Right atrium auricular region (tissue), 2 donors: ENCODE measurements around the gene GSTK1. TPM values are rescaled to one million over a fixed set of nuclear protein-coding genes. Genes with fewer than 3 reads are reported as not detected.

Experiments
- DNase-seq: peaks from one replicate; pipeline ENCODE4 v3.0.0-alpha.2; 2019; ENCODE audit warnings: low spot score
- H3K27ac ChIP-seq, 2 donors: fragments of 200-600 bp; sonication (generic); 1 replicate in 1 of 2; 2 replicates in 1 of 2; pipeline ENCODE4 v1.5.1; 2016 to 2019
- H3K27me3 ChIP-seq, 2 donors: fragments of 200-600 bp; sonication (generic); one replicate each; pipeline versions ENCODE4 v1.5.1 to v1.6.0; 2017 to 2019
- H3K36me3 ChIP-seq: fragments of 200-600 bp; sonication (generic); one replicate; pipeline ENCODE4 v1.5.1; 2016
- H3K4me1 ChIP-seq, 2 donors: fragments of 200-600 bp; sonication (generic); one replicate each; pipeline versions ENCODE4 v1.5.1 to v1.6.0; 2017 to 2019
- H3K4me3 ChIP-seq, 2 donors: fragments of 200-600 bp; sonication (generic); 1 replicate in 1 of 2; 2 replicates in 1 of 2; pipeline ENCODE4 v1.5.1; 2017 to 2019; ENCODE audit warnings: mild to moderate bottlenecking in 1 of 2, moderate library complexity in 1 of 2
- H3K9me3 ChIP-seq, 2 donors: fragments of 200-600 bp; sonication (generic); one replicate each; pipeline ENCODE4 v1.5.1; 2019
- CTCF ChIP-seq, 2 donors: fragments of 200-600 bp; sonication (generic); IDR thresholded peaks; one replicate each; pipeline ENCODE4 v1.5.1; 2019; ENCODE audit warnings: antibody characterized with exemption in 2 of 2
- total RNA-seq, 2 donors: library from RNA; depleted of rRNA; stranded (reverse); fragments of >200 nt; gene quantifications; one replicate each; pipeline ENCODE4 v1.1.0, GENCODE V29; 2016

Gene GSTK1
- total RNA-seq, 2 donors from 2014 or later, result 169 to 270 TPM

- no peak for TF ChIP-seq CTCF (IDR thresholded peaks at IDR 0.05)
- no peaks in the 10 kb centered on the region for H3K27me3 ChIP-seq
- H3K9me3 ChIP-seq, result no peaks in the 10 kb centered on the region
- DNase-seq, result no peak
- peaks cover 82% of the 10 kb centered on the region for H3K36me3 ChIP-seq
- H3K4me1 ChIP-seq, result peaks cover 0 to 29% of the 10 kb centered on the region in 2 donors
- H3K4me3 ChIP-seq, result no peak overlapping the region
- H3K27ac ChIP-seq, result no peak overlapping the region
Measured at GRCh38 chr7:143295870-143296269, 32.6 kb downstream of the GSTK1 start.

DNA sequence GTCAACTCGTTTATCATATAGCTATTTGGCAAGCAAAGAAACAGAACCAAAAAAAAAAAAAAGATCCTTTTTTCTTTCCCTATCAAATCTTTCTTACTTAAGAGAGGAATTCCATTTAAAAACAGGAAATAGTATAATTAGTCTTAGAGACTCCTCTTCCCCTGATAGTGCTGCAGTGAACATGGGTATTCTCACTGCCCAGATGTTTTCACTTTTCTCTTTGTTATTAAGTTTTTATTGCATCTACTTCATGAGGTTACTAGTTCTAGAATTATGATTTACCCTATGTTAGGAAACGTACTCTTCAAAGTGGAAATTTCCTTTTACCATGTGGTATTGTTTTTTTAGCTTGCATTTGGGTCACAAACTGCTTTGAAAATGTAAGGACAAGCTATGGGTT is 33.4 kb downstream of the GSTK1 start:
- no peak for DNase-seq
- no peak for TF ChIP-seq CTCF (IDR thresholded peaks at IDR 0.05)
- peaks cover 0 to 24% of the 10 kb centered on the region in 2 donors for H3K4me1 ChIP-seq
- no peaks in the 10 kb centered on the region for H3K27me3 ChIP-seq
- H3K36me3 ChIP-seq, result peaks cover 90% of the 10 kb centered on the region
- H3K4me3 ChIP-seq, result no peak overlapping the region
- no peaks in the 10 kb centered on the region for H3K9me3 ChIP-seq
- H3K27ac ChIP-seq, result no peak overlapping the region

GRCh38 chr7:143299346-143299745 is 36.1 kb downstream of the GSTK1 start:
- no peaks in the 10 kb centered on the region for H3K9me3 ChIP-seq
- H3K27ac ChIP-seq, result peak overlapping the region in 1 of 2 donors; percentile 4
- no peak for DNase-seq
- peaks cover 91% of the 10 kb centered on the region for H3K36me3 ChIP-seq
- no peak for TF ChIP-seq CTCF (IDR thresholded peaks at IDR 0.05)
- H3K4me3 ChIP-seq, result no peak overlapping the region
- H3K27me3 ChIP-seq, result no peaks in the 10 kb centered on the region
- peaks cover 0 to 24% of the 10 kb centered on the region in 2 donors for H3K4me1 ChIP-seq

GRCh38 chr7:143299840-143300239 is 36.6 kb downstream of the GSTK1 start:
- Histone ChIP-seq H3K4me3 (no peak overlapping the region), H3K27ac (peak overlapping the region in 1 of 2 donors; percentile 4), H3K4me1 (peaks cover 0 to 24% of the 10 kb centered on the region in 2 donors), H3K36me3 (peaks cover 91% of the 10 kb centered on the region), H3K27me3 (no peaks in the 10 kb centered on the region), H3K9me3 (no peaks in the 10 kb centered on the region)
- no peak for DNase-seq
- peak; percentile 36 to 63 for TF ChIP-seq CTCF (IDR thresholded peaks at IDR 0.05)

DNA sequence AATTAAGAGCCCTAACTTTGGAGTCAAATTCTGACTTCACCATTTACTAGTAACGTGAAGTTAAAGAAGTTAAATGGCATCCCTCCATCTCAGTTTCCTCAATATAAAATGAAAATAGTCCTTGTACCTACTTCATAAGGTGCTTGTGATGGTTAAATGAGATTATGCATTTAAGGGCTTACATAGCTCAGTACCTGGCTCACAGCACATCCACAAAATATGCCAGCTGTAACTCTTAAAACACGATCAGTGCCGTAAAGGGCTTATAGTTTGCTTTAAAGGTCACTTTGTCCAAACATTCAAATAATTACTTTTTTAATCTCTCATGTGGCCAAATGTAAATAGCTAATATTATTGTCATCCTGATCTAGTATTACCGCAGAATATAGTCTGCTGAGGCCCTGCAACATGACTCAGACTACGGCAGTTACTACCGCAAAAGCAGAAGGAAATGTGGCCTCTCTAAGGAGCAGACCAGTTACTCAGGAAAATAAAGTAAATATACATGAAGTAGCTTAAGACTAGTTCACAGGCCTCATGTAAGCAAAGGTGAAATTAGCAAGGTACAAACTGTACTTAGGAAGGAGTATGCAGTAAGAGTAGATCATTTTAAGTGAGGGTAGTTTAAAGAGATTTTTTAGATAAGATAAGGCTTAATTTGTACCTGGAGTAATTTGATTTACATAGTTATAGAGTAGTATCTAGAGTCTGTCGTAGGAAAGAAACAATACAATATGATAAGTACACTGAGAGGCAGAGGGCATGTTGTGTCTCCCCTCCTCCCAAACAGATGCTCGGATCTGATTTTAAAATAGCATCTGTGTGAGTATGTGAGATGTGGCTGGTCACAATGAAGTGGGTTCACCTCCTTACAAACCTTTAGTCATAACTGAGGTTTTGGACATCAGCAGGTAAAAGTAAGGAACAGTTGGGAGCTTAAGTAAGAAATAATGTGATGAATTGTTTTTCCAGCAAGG is 38.0 kb downstream of the GSTK1 start:
- H3K27me3 ChIP-seq, result no peaks in the 10 kb centered on the region
- H3K9me3 ChIP-seq, result no peaks in the 10 kb centered on the region
- no peak for TF ChIP-seq CTCF (IDR thresholded peaks at IDR 0.05)
- H3K27ac ChIP-seq, result no peak overlapping the region
- H3K4me1 ChIP-seq, result peaks cover 0 to 21% of the 10 kb centered on the region in 2 donors
- no peak for DNase-seq
- H3K4me3 ChIP-seq, result no peak overlapping the region
- peaks cover 91% of the 10 kb centered on the region for H3K36me3 ChIP-seq
